WTC11 (cell line): ENCODE results near the gene CDR2.
"Not testable (repeated sequence)": the region's sequence is repeated elsewhere in the genome, so short reads cannot be mapped to it uniquely, and the experiment has no call there.

ENCODE experiments used
- CTCF ChIP-seq: fragments of 200-600 bp; IDR thresholded peaks from 2 replicates; pipeline ENCODE4 v1.8.0; 2022; ENCODE audit warnings: antibody characterized with exemption
- SP1 ChIP-seq: sonication (generic); formaldehyde crosslinking; conservative IDR thresholded peaks from 2 replicates; pipeline ENCODE4 v1.8.1; 2022; ENCODE audit warnings: missing genetic modification reagents

DNA sequence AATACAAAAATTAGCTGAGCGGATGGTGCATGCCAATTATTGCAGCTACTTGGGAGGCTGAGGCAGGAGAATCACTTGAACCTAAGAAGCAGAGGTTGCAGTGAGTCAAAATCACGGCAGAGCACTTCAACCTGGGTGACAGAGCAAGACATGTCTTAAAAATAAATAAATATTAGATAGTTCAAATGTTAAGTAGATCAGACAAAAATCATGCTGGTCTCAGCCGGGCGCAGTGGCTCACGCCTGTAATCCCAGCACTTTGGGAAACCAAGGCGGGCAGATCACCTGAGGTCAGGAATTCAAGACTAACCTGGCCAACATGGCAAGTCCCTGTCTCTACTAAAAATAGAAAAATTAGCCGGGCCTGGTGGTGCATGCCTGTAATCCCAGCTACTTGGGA, 73.0 kb downstream of the CDR2 start:
- TF ChIP-seq CTCF; SP1 (CRISPR knock-in tag): not testable (repeated sequence)
